GM04504 (cell line): ENCODE data around the gene TAF4.
"Not testable (repeated sequence)": the region's sequence is repeated elsewhere in the genome, so short reads cannot be mapped to it uniquely, and the experiment has no call there.

Experiments
- DNase-seq: peaks from one replicate; pipeline ENCODE4 v3.0.0-alpha.2; 2012; ENCODE audit warnings: low read depth

The TAF4 gene

DNA sequence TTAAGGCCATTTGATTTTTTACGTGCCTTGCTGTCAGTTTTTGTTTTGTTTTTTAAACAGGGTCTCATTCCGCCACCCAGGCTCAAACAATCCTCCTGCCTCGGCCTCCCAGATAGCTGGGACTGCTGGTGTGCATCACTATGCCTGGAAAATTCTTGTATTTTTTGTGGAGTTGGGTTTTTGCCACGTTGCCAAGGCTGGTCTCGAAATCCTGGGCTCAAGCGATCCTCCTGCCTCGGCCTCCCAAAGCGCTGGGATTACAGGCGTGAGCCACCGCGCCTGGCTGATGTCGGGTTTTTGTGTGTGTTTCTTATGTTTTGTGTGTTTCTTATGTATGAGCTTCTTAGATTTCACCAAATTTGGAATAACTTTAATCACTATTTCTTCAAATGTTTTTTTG, 104.8 kb downstream of the TAF4 start:
- DNase-seq = no peak

DNA sequence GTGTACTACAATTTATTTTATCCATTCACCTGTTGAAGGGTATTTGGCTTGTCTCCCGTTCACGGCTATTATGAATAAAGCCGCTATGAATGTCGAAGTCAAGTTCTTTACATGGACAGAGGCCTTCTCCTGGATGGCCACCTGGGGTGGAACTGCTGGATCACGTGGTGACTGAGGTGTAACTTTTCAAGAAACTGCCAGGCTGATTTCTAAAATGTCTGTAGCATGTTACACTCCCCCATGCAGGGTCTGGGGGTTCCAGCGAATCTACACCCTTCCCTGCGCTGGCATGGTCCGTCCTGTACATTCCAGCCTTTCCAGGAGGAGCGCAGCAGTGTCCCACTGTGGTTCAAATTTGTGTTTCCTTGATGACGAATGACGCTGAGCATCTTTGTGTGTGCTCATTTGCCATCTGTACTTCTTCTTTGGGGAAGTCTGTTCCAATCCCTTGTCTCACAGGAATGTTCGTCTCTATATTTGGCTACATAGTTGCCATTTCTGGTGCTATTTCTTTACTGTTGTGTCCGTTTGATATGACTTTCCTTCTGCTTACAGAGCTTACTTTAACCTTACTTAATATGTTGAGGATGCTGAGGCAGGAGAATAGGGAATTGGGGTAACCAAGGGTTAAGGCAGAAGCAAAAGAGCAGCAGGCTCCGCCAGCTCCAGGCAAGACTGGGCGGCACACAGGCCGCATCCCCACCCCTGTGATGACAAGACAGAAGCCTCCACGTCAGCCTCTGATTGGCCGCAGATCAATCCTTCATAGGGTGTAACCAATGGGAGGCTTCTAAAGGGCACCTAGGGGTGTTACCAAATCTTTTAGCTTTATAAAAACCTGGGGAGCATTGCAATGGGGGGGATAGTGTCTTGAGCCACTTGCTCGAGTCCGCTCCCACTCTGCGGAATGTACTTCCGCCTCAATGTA, 106.6 kb downstream of the TAF4 start:
- no peak for DNase-seq

DNA sequence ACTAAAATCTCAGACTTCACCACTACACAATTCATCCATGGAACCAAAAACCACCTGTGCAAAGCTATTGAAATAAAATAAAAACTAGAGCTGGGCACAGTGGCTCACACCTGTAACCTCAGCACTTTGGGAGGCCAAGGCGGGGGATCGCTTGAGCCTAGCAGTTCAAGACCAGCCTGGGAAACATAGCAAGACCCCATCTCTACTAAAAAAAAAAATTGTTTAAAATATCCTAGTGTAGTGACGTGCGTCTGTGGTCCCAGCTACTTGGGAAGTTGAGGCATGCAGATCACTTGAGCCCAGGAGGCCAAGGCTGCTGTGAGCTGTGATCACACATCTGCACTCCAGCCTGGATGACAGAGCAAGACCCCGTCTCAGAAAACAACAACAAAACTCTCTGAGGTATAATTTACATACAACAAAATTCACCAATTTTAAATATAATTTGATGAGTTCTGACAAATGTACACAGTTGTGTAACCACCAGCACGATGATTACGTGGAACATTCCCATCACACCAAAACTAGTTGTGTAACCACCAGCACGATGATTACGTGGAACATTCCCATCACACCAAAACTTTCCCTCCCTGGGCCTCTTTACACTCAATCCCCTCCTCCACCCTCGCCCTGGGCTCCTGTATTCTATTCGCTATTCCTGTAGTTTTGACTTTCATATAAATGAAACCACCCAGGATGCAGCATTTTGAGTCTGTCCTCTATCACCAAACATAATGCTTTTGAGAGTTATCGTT, 107.5 kb downstream of the TAF4 start:
- DNase-seq = no peak

DNA sequence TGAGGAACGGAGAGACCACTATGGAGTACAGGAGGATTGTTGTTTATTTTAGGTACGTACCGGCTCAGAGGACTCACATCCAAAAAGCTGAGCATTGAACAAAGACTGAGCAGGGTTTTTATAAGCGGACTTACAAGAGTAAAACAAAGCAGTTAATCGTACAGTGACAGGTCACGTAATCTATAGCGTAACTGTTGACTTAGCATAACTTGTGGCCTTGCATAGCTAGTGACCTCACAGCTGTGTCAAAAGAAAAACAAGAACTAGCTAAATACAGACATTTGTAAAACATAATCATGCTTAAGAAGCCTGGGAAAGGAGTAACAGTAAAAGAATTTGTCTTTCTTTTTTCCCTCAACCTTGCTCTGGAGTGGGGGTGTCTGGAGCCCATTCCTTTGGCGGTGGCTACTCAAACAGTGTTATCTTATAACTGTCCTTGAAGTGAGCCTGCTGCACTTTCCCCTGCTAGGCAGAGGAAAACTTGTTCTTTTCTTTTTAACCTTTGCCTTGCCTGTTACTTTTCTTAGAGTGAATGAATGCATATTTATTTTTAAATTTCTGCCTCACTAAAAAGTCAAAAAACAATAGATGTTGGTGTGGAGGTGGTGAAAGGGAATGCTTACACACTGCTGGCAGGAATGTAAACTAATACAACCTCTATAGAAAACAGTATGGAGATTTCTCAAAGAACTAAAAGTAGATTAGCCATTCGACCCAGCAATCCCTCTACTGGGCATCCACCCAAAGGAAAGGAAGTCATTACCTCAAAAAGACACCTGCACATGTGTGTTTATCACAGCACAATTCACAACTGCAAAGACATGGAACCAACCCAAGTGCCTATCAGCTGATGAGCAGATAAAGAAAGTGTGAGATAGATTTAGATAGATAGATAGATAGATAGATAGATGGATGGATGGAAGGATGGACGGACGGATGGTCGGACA, 109.0 kb downstream of the TAF4 start:
- no peak for DNase-seq

DNA sequence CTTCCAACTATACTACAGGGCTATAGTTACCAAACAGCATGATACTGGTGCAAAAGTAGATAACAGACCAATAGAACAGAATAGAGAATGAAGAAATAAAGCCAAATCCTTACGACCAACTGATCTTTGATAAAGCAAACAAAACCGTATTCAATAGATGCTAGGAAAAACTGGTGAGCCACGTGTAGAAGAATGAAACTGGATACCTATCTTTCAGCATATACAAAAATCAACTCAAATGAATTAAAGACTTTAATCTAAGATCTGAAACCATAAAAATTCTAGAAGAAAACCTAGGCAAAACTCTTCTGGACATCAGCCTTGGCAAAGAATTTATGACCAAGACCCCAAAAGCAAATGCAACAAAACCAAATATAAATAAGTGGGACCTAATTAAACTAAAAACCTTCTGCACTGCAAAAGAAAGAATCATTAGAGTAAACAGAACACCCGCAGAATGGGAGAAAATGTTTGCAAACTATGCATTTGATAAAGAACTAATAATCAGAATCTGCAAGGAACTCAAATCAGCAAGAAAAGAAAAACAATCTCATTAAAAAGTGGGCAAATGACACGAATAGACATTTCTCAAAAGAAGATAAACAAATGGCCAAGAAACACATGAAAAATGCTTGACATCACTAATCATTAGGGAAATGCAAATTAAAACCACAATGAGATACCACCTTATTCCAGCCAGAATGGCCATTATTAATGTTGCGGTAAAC, 109.8 kb downstream of the TAF4 start:
- no peak for DNase-seq

DNA sequence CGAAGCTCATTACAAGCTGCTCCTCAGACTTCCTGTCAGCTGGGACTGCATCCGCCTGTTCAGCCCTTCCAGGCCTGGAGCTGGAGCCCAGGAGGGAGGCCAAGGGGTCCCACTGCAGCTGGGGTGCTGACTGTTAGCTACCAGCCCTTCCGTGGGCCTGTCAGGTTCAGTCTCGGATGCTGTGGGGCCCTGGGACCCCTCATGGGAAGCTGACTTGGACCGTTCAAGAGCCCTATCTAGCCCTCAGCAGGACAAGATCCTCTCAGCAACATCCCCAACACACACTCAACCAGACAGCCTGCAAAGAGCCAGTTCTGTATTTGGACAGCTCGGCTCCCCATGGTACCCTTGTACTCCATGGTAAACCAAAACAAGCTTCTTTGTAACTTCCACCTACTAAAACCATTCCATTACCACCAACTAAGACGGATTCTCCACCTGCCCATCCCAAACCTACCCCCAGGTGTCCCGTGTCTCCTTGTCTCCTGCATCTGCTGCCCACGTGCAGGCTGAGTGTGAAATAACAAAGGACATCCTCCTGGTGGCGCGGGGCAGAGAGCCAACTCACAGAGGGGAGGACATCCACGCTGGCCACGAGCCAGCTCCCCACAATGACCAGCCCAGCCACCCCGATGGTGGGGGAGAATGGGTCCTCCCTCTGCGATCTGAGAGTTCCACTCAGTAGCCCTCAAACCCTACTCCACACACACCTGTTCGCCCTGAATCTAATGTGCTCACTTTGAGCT, 111.2 kb downstream of the TAF4 start:
- DNase-seq = no peak

DNA sequence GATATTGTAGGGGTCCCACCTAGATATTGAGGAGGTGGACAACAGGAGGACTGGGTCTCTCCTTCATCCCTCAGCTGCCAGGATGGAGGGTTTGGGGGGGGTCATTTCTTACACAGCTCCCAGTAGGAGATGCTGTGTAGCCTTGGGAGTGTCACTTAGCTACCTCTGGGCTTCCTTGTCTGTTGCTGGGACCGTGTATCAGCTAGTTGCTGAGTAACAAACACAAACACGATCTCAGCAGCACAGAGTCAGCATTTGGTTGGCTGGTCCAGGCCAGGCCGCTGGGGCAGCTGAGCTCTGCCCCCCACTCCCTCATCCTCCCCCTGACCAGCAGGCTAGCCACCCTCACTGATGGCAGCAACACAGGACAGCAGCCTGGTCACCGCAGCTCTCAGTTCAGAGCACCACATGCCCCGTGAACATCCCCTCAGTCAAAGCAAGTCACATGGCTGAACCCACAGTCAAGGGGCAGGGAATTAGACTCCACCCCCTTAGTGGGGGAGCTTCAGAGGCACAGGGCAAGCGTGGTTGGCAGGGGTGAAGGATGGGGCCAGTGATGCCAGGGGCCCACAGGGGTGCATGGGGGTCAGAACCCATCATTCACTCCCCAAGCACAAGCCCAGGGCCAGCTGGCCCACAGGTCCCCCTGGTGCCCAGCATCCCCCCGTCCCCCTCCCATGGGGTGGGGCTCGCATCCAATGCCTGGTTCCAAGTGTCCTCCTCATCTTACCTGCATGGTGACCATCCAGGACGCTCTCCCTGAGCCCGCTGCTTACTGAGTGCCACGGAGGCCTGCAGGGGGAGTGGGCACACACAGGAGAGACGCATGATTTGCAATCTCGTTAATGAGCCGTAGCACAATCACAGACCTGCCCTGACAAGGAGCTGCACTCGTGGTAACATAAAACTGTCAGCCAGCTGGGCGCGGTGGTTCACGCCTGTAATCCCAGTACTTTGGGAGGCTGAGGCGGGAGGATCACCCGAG, 112.4 kb downstream of the TAF4 start:
- no peak for DNase-seq

DNA sequence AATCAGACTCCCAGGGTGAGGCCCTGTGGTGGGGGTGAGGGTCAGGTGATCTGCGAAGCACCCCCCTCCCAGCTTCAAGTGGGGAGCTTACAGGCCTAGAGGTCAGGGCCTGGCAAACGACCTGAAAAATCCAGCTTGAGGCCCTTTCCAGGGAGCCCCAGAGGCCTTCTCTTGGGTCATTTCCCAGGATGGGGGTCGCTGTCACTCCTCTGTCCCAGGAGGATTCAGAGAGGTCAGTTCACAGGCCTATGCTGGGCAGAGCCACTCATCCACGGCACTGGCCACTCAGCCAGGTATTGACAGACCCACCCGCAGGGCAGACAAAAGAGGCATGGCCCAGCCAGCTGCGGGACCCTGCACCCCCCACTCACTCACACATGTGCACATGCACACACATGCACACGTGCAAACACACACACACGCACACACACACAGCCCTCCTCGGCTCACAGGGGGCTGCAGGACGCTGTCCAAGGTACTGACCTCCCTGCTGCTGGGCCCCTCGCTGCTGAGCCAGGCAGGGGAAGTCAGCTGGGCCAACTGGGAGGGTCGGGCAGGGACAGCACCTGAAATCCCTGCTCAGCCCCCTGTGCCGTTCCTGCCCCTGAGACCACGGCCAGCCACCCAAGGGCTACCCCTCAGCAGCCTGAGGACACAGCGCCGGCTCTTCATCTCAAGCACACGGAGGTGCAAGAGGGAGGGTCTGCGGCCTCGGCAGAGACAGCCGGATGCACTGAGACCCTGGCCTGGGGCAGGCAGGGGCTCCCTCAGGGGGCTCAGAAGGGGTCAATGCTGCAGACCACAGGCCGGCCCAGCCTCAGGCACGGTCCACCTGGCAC, 113.8 kb downstream of the TAF4 start:
- no peak for DNase-seq

DNA sequence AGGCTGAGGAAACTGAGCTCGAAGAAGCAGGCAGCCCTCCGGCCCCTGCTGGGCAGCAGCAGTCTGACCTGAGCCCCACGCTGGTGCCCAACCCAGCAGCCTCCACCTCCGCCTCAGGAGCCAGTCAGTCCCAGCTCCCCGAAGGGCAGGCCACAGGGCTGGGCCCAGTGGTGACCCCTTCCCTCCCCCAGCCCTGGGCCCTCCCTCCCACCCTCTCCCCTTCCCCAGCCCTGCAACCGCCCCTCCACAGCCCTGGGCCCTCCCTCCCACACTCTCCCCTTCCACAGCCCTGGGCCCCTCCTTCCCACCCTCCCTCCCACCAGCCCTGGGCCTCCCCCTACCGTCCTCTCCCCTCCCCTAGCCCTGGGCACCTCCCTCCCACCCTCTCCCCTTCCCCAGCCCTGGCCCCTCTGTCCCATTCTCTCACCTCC, 115.0 kb downstream of the TAF4 start:
- DNase-seq = no peak

DNA sequence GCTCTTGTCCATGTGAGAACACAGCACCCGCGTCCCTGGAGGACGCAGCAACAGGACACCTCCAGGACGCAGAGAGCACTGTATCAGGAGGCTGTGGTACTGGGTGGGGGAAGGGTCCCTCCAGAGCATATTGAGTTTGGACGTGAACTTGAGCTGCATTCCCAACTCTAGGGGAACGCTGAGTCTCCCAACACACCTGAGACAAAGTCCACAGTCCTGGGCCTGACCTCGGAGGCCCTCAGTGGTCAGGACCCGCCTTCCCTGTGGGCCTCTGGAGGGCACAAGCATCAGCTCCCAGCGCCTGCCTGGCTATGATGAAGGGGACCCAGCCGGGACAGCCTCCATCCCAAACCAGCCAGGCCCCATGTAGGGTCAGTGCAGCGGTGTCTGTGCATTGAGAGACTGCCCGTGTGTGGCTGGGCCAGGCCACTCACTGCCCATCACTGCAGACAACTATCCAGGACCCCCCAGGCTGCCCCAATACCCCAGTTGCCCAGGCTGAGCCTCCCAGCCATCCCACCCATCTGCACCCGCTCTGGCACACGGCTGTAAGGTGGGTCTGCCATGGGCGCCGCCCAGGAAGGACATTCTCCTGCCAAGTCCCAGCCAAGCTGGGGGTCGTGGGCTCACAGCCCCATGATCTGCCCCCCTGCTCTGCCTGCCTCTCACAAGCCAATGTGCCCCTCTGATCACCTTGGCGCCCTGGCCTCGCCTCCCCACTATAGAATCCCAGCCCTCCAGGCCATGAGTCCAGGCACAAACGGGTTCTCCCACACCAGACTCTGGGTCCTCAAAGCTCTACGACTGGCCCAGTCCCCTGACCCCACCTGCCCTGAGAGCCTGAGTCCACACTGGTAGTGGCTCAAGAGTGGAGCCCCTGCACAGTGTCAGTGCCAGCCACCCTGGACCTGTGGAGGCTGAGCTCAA, 115.7 kb downstream of the TAF4 start:
- no peak for DNase-seq

DNA sequence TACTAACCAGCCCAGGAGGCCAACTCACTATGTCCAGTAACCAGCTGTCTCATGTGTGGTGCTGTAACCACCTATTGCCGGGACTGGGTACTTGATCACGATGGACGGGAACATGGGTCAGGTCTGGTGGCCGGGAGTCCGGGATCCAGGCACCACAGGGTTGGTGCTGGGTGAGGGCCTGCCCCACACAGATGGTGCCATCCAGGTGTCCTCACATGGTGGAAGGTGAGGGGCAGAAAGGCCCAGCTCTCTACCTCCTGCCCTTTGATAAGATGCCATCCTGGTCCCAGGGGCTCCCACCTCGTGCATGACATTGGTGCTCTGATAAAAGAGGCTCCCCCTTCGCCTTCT, 116.3 kb downstream of the TAF4 start:
- no peak for DNase-seq

DNA sequence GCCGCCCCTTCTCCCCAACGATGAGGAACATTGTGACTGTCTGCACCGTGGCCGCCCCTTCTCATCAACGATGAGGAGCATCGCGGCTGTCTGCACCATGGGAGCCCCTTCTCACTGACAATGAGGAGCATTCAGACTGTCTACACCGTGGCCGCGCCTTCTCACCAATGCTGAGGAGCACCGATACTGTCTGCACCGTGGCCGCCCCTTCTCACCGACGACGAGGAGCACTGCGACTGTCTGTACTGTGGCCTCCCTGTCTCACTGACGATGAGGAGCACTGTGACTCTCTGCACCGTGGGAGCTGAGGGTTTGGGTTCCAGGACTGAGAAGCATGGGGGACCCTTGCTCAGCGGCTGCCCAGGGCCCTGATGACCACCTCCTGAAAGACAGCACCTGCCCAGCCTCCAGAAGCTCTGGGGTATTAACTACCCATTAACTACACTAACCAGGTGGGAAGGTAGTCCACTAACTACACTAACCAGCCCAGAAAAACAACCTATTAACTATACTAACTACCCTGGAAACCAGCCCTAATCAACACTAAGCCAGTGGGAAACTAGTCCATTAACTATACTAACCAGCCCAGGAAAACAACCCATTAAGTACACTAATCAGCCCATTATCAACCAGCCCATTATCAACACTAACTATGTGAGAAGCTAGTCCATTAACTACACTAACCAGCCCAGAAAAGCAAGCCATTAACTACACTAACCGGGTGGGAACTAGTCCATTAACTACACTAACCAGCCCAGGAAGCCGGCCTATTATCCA, 116.9 kb downstream of the TAF4 start:
- no peak for DNase-seq

DNA sequence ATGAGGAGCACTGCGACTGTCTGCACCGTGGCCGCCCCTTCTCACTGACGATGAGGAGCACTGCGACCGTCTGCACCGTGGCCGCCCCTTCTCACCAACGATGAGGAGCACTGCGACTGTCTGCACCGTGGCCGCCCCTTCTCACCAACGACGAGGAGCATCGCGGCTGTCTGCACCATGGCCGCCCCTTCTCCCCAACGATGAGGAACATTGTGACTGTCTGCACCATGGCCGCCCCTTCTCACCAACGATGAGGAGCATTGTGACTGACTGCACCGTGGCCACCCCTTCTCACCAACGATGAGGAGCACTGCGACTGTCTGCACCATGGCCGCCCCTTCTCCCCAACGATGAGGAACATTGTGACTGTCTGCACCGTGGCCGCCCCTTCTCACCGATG, 117.6 kb downstream of the TAF4 start:
- DNase-seq = not testable (repeated sequence)

DNA sequence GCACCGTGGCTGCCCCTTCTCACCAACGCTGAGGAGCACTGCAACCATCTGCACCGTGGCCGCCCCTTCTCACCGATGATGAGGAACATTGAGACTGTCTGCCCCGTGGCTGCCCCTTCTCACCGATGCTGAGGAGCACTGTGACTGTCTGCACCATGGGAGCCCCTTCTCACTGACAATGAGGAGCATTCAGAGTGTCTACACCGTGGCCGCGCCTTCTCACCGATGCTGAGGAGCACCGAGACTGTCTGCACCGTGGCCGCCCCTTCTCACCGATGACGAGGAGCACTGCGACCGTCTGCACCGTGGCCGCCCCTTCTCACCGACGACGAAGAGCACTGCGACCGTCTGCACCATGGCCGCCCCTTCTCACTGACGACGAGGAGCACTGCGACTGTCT, 120.2 kb downstream of the TAF4 start:
- DNase-seq = not testable (repeated sequence)

DNA sequence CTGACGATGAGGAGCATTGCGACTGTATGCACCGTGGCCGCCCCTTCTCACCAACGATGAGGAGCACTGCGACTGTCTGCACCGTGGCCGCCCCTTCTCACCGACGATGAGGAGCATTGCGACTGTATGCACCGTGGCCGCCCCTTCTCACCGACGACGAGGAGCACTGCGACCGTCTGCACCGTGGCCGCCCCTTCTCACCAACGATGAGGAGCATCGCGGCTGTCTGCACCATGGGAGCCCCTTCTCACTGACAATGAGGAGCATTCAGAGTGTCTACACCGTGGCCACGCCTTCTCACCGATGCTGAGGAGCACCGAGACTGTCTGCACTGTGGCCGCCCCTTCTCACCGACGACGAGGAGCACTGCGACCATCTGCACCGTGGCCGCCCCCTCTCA, 120.7 kb downstream of the TAF4 start:
- DNase-seq = not testable (repeated sequence)

DNA sequence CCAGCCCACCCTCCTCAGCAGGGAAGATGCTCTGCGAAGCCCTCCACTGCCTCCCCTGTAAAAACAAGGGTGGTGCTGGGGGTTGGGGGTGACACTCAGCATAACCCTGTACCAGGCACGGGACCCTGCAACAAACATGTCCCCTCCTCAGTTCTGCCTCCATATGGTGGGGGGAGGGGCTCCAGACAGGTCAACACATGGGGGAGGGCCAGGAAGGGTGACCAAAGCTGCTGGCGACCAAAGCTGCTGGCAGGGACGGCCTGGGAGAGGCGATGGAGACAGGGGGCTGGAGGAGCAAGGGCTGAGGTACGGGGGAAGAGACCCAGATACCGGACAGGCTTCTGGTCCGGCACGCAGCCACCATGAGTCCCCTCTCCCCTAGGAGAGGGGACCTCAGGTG, 123.2 kb downstream of the TAF4 start:
- no peak for DNase-seq
